GM12878 (cell line): ENCODE data around the gene MSI2. TPM values are rescaled to one million over a fixed set of nuclear protein-coding genes. Genes with fewer than 3 reads are reported as not detected.

ENCODE experiments used
- ATAC-seq: fragments of 200-7000 bp; cut with Tn5 transposase; 3 replicates; pipeline ENCODE4 v1.9.1; 2020; ENCODE audit warnings: mild to moderate bottlenecking, moderate library complexity
- BruUV-seq: library from RNA; stranded (reverse); fragments of 400-500 nt; replicated peaks from 2 replicates; lab custom pipeline; 2021; lab: Mats Ljungman, UMichigan
- CTCF ChIA-PET: fragments of 300-600 bp; sonication (Branson Sonifier 250); formaldehyde crosslinking; extraction: SDS; loops from one replicate; lab custom pipeline; 2021; ENCODE audit warnings: inconsistent platforms; lab: Yijun Ruan, JAX
- POLR2A ChIA-PET: fragments of 350-600 bp; formaldehyde crosslinking; extraction: SDS; loops from one replicate; lab custom pipeline; 2021; ENCODE audit warnings: inconsistent platforms; lab: Charles Lee
- RAD21 ChIA-PET: fragments of 300-600 bp; sonication (Branson Sonifier 250); formaldehyde crosslinking; loops from one replicate; lab custom pipeline; 2023; ENCODE audit warnings: antibody characterized with exemption; ENCODE audit not compliant: unreplicated experiment; lab: Charles Lee
- SMC1A ChIA-PET: fragments of 300-600 bp; sonication (Branson Sonifier 250); formaldehyde crosslinking; loops from one replicate; lab custom pipeline; 2023; ENCODE audit not compliant: unreplicated experiment, uncharacterized antibody; lab: Charles Lee
- DNase-seq: peaks from one replicate; pipeline ENCODE4 v3.0.0-alpha.2; 2011; ENCODE audit warnings: low read depth, low spot score
- FAIRE-seq: peaks from 3 replicates; lab custom pipeline; 2011; peaks lifted over from hg19 to GRCh38; lab: Jason Lieb, UNC
- H2AFZ ChIP-seq: 2 replicates; pipeline ENCODE4 v1.6.0; 2011; ENCODE audit warnings: low read depth, low read length, control low read depth; ENCODE audit not compliant: control insufficient read depth
- H3K27ac ChIP-seq: 2 replicates; pipeline ENCODE4 v1.5.1; 2011; ENCODE audit warnings: control low read depth; ENCODE audit not compliant: control insufficient read depth, insufficient read depth
- H3K27me3 ChIP-seq, 2 experiments: replicated peaks in 1 of 2; 2 replicates each; pipeline versions ENCODE4 v1.6.0 to v1.6.1; 2011; ENCODE audit warnings: low read length in 1 of 2; ENCODE audit not compliant: control insufficient read depth in 2 of 2, insufficient read depth in 2 of 2
- H3K36me3 ChIP-seq, 2 experiments: 2 replicates each; pipeline ENCODE4 v1.5.1; 2011; ENCODE audit warnings: low read length in 1 of 2; ENCODE audit not compliant: control insufficient read depth in 2 of 2, insufficient read depth in 2 of 2
- H3K4me1 ChIP-seq: 2 replicates; pipeline ENCODE4 v1.6.1; 2011; ENCODE audit warnings: mild to moderate bottlenecking, low read length, moderate library complexity, mixed read lengths; ENCODE audit not compliant: control insufficient read depth, insufficient read depth
- H3K4me2 ChIP-seq: 2 replicates; pipeline ENCODE4 v1.6.0; 2011; ENCODE audit warnings: control low read depth; ENCODE audit not compliant: control insufficient read depth, insufficient read depth
- H3K4me3 ChIP-seq: fragments of 200-600 bp; sonication (generic); 2 replicates; pipeline ENCODE4 v1.5.1; 2016
- H3K79me2 ChIP-seq: 2 replicates; pipeline ENCODE4 v1.6.0; 2011; ENCODE audit warnings: low read length; ENCODE audit not compliant: control insufficient read depth, insufficient read depth
- H3K9ac ChIP-seq: 2 replicates; pipeline ENCODE4 v1.8.0; 2011; ENCODE audit warnings: low read length, control low read depth, mixed read lengths; ENCODE audit not compliant: control insufficient read depth, insufficient read depth
- H3K9me3 ChIP-seq: replicated peaks from 3 replicates; pipeline ENCODE4 v1.5.1; 2011; ENCODE audit warnings: mild to moderate bottlenecking, low read length; ENCODE audit not compliant: control insufficient read depth, insufficient read depth
- H4K20me1 ChIP-seq: 2 replicates; pipeline ENCODE4 v1.6.0; 2011; ENCODE audit not compliant: control insufficient read depth, insufficient read depth
- ATF7 ChIP-seq: fragments of 450-650 bp; IDR thresholded peaks from 2 replicates; pipeline ENCODE4 v1.6.1; 2016; ENCODE audit warnings: low read depth, mild to moderate bottlenecking
- BMI1 ChIP-seq: fragments of 450-650 bp; IDR thresholded peaks from 2 replicates; pipeline ENCODE4 v1.6.1; 2016; ENCODE audit warnings: mild to moderate bottlenecking, moderate library complexity, borderline replicate concordance
- CHD4 ChIP-seq: fragments of 200-600 bp; sonication (generic); IDR thresholded peaks from 2 replicates; pipeline ENCODE4 v1.6.1; 2016; ENCODE audit warnings: mild to moderate bottlenecking
- CREM ChIP-seq: IDR thresholded peaks from 2 replicates; pipeline ENCODE4 v1.6.1; 2014; ENCODE audit warnings: antibody characterized with exemption, low read depth
- EED ChIP-seq: sonication (generic); IDR thresholded peaks from 2 replicates; pipeline ENCODE4 v1.6.1; 2016; ENCODE audit warnings: antibody characterized with exemption, low read depth
- EGR1 ChIP-seq, 2 experiments: IDR thresholded peaks; 1 replicate in 1 of 2; 2 replicates in 1 of 2; pipeline ENCODE4 v1.6.1; 2011 to 2012; ENCODE audit warnings: low read depth in 2 of 2, low read length in 2 of 2, borderline replicate concordance in 1 of 2, mild to moderate bottlenecking in 1 of 2, moderate library complexity in 1 of 2
- HCFC1 ChIP-seq: fragments of 150-350 bp; IDR thresholded peaks from 2 replicates; pipeline ENCODE4 v1.6.1; 2014; ENCODE audit warnings: low read length
- IKZF2 ChIP-seq, 2 experiments: fragments of 450-650 bp; IDR thresholded peaks; 2 replicates each; pipeline ENCODE4 v1.6.1; 2017; ENCODE audit warnings: mild to moderate bottlenecking in 2 of 2, moderate library complexity in 2 of 2
- IRF5 ChIP-seq: fragments of 450-650 bp; IDR thresholded peaks from 2 replicates; pipeline ENCODE4 v1.6.1; 2017; ENCODE audit warnings: borderline replicate concordance
- KLF5 ChIP-seq: fragments of 450-650 bp; IDR thresholded peaks from 2 replicates; pipeline ENCODE4 v1.6.1; 2014; ENCODE audit warnings: mild to moderate bottlenecking; ENCODE audit not compliant: partially characterized antibody
- POLR2AphosphoS2 ChIP-seq: IDR thresholded peaks from 2 replicates; pipeline ENCODE4 v1.6.1; 2011; ENCODE audit warnings: low read depth, mild to moderate bottlenecking, low read length, improper control_type of control experiment, moderate library complexity
- SRF ChIP-seq, 2 experiments: IDR thresholded peaks; 2 replicates each; pipeline ENCODE4 v1.6.1; 2011; ENCODE audit warnings: low read depth in 2 of 2, low read length in 2 of 2, mild to moderate bottlenecking in 1 of 2, moderate library complexity in 1 of 2
- STAT3 ChIP-seq: IDR thresholded peaks from 2 replicates; pipeline ENCODE4 v1.6.1; 2011; ENCODE audit warnings: low read depth, low read length, improper control_type of control experiment
- ZNF24 ChIP-seq: fragments of 450-650 bp; IDR thresholded peaks from 2 replicates; pipeline ENCODE4 v1.6.1; 2017; ENCODE audit warnings: antibody characterized with exemption, mild to moderate bottlenecking
- WGBS: methylation state at CpG from one replicate; pipeline ENCODE4 v1.1.6; 2016; ENCODE audit warnings: low lambda C conversion rate; ENCODE audit not compliant: insufficient replicate concordance, insufficient coverage; ENCODE audit errors: missing lambda C conversion rate; 5-methylcytosine and 5-hydroxymethylcytosine counted together
- in situ Hi-C: fragments of 300-500 bp; cut with MboI; formaldehyde crosslinking; loops from 9 replicates; pipeline ENCODE4 v1.14.3; 2018; ENCODE audit warnings: mixed read lengths
- intact Hi-C: fragments of 100-400 bp; cut with micrococcal nuclease; formaldehyde crosslinking; loops from one replicate; pipeline ENCODE4 v1.14.2; 2022; ENCODE audit not compliant: unreplicated experiment
- polyA plus RNA-seq, 11 experiments: library from polyadenylated mRNA; depleted of rRNA in 4 of 11; unstranded in 6 of 11; stranded (reverse) in 5 of 11; fragments of >200 nt; fragmentation: Nextera tagmentation in 4 of 11; fragmentation: Illumina TruSeq in 1 of 11; extraction: Ambion mirVana in 4 of 11; extraction: Trizol in 1 of 11; gene quantifications; 1 replicate in 1 of 11; 2 replicates in 10 of 11; pipeline versions ENCODE4 v1.2.1 to v1.2.3, GENCODE V29; 2011 to 2016; ENCODE audit warnings: inconsistent platforms in 2 of 11, missing spikeins in 2 of 11, low read depth in 1 of 11
- total RNA-seq, 4 experiments: library from RNA; depleted of rRNA in 3 of 4; stranded (reverse); fragments of >200 nt in 3 of 4; fragmentation: Illumina TruSeq in 1 of 4; extraction: Trizol in 1 of 4; gene quantifications; 2 replicates each; pipeline versions ENCODE4 v1.2.1 to v1.2.3, GENCODE V29; 2013 to 2021
- TF ChIP-seq, protein P1 (sequence below): fragments of 150-350 bp; IDR thresholded peaks from 2 replicates; pipeline ENCODE4 v1.6.1; 2014; ENCODE audit warnings: mild to moderate bottlenecking, low read depth, low read length

Gene MSI2
- total and polyA plus RNA-seq, 10 of the 15 experiments (the other 5 are each of a cell fraction or from before 2014, with no cell fraction given) = 6.1 to 76.1 (median 42.0) TPM

GRCh38 chr17:57311281-57312216 is 55.2 kb downstream of the MSI2 start:
- no TSS peak for BruUV-seq
- ATAC-seq (no peak), DNase-seq (no peak), FAIRE-seq (no peak)
- Histone ChIP-seq H3K27me3 (no peaks in the 10 kb centered on the region), H3K79me2 (peaks cover 4% of the 10 kb centered on the region), H4K20me1 (0 out of 2 replicates have a peak, but pooled peaks cover 6% of the 10 kb centered on the region), H3K27ac (no peak overlapping the region), H3K9me3 (no peaks in the 10 kb centered on the region), H3K4me1 (no peaks in the 10 kb centered on the region), H3K4me3 (no peak overlapping the region), H3K4me2 (no peak overlapping the region), H3K36me3 (peaks cover 9 to 27% of the 10 kb centered on the region in 2 experiments; a peak in 3 of 4 replicates), H2AFZ (no peak overlapping the region)
- CTCF ChIA-PET = interaction anchor here (1.2 kb wide), 1 partner anchor 14 kb away, joined by 3 read pairs; no protein-coding TSS in a partner anchor
- intact Hi-C loops = no loop called here
- SMC1A ChIA-PET = interaction anchor here (1.0 to 1.7 kb wide), 2 partner anchors 54 to 69 kb away, joined by 3 to 5 read pairs; no protein-coding TSS in a partner anchor
- POLR2A ChIA-PET = no interaction called here
- WGBS = 96% methylated on average over 10 of the region's 10 CpGs
- TF ChIP-seq EGR1 (IDR thresholded peaks at IDR 0.05; ENCODE audit: borderline replicate concordance in 1 of 2, low read depth in 2 of 2, low read length in 2 of 2) (no peak), STAT3 (no peak), EED (no peak), KLF5 (no peak), BMI1 (no peak), CREM (no peak), ZNF24 (no peak), ATF7 (no peak), IRF5 (no peak), SRF (IDR thresholded peaks at IDR 0.05; ENCODE audit: low read depth in 2 of 2, low read length in 2 of 2) (no peak), HCFC1 (no peak), CHD4 (no peak), IKZF2 (IDR thresholded peaks at IDR 0.05) (no peak), POLR2AphosphoS2 (no peak)
- TF ChIP-seq, protein P1, sequence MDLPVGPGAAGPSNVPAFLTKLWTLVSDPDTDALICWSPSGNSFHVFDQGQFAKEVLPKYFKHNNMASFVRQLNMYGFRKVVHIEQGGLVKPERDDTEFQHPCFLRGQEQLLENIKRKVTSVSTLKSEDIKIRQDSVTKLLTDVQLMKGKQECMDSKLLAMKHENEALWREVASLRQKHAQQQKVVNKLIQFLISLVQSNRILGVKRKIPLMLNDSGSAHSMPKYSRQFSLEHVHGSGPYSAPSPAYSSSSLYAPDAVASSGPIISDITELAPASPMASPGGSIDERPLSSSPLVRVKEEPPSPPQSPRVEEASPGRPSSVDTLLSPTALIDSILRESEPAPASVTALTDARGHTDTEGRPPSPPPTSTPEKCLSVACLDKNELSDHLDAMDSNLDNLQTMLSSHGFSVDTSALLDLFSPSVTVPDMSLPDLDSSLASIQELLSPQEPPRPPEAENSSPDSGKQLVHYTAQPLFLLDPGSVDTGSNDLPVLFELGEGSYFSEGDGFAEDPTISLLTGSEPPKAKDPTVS = no peak
- TF ChIP-seq, all 136 proteins: peak for 0
- in situ Hi-C loops = no loop called here
- H3K9ac ChIP-seq = no peak overlapping the region
- RAD21 ChIA-PET = no interaction called here
